Endothelial cell of umbilical vein (primary cell): ENCODE results near the gene KAZALD1. TPM values are rescaled to one million over a fixed set of nuclear protein-coding genes. Genes with fewer than 3 reads are reported as not detected.

Experiments used
- BruUV-seq: library from RNA; stranded (reverse); fragments of 400-500 nt; replicated peaks from 2 replicates; lab custom pipeline; 2021; lab: Mats Ljungman, UMichigan
- CTCF ChIA-PET: fragments of 300-600, 350-600 bp; sonication (Branson Sonifier 250); formaldehyde crosslinking; loops from one replicate; lab custom pipeline; 2021; ENCODE audit warnings: antibody characterized with exemption, inconsistent platforms; lab: Charles Lee
- POLR2A ChIA-PET: fragments of 300-600, 350-600 bp; sonication (Branson Sonifier 250); formaldehyde crosslinking; loops from one replicate; lab custom pipeline; 2021; ENCODE audit warnings: antibody characterized with exemption, inconsistent platforms; lab: Charles Lee
- DNase-seq: peaks from one replicate; pipeline ENCODE4 v3.0.0-alpha.2; 2011; ENCODE audit warnings: low read depth, low spot score
- FAIRE-seq: peaks from 2 replicates; lab custom pipeline; 2011; peaks lifted over from hg19 to GRCh38; lab: Jason Lieb, UNC
- H2AFZ ChIP-seq: 2 replicates; pipeline ENCODE4 v1.6.0; 2012; ENCODE audit warnings: low read depth, low read length, control low read depth, inconsistent platforms
- H3K27ac ChIP-seq: 2 replicates; pipeline ENCODE4 v1.5.1; 2011; ENCODE audit warnings: low read depth, mild to moderate bottlenecking, control low read depth, low read length, moderate library complexity; ENCODE audit not compliant: insufficient read depth
- H3K27me3 ChIP-seq, 2 experiments: 2 replicates each; pipeline versions ENCODE4 v1.6.0 to v1.6.1; 2011; ENCODE audit warnings: low read length in 2 of 2, mixed read lengths in 1 of 2; ENCODE audit not compliant: control insufficient read depth in 2 of 2, insufficient read depth in 2 of 2
- H3K36me3 ChIP-seq, 2 experiments: 2 replicates in 1 of 2; 3 replicates in 1 of 2; pipeline ENCODE4 v1.5.1; 2011; ENCODE audit warnings: low read length in 2 of 2, mild to moderate bottlenecking in 1 of 2, moderate library complexity in 1 of 2; ENCODE audit not compliant: control insufficient read depth in 2 of 2, insufficient read depth in 2 of 2; ENCODE audit errors: extremely low read depth in 1 of 2
- H3K4me1 ChIP-seq: 3 replicates; pipeline ENCODE4 v1.5.1; 2011; ENCODE audit warnings: mild to moderate bottlenecking, low read length; ENCODE audit not compliant: control insufficient read depth, insufficient read depth; ENCODE audit errors: extremely low read depth
- H3K4me2 ChIP-seq: 2 replicates; pipeline ENCODE4 v1.6.1; 2011; ENCODE audit warnings: low read length, control low read depth, mixed read lengths; ENCODE audit not compliant: insufficient read depth
- H3K4me3 ChIP-seq, 3 experiments: fragments of 200-600 bp in 1 of 3; sonication (generic), shearing (Covaris generic) in 1 of 3; replicated peaks in 1 of 3; 2 replicates each; pipeline ENCODE4 v1.5.1; 2011 to 2016; ENCODE audit warnings: control low read depth in 3 of 3, low read length in 3 of 3, mild to moderate bottlenecking in 2 of 3, inconsistent platforms in 1 of 3, low read depth in 1 of 3, moderate library complexity in 1 of 3; ENCODE audit not compliant: insufficient read depth in 1 of 3
- H3K79me2 ChIP-seq: 2 replicates; pipeline ENCODE4 v1.6.0; 2012; ENCODE audit warnings: low read length, inconsistent platforms; ENCODE audit not compliant: control insufficient read depth, insufficient read depth
- H3K9ac ChIP-seq: replicated peaks from 2 replicates; pipeline ENCODE3; 2011; ENCODE audit warnings: low read length, control low read depth; ENCODE audit not compliant: insufficient read depth; ENCODE audit errors: extremely low read depth
- H3K9me1 ChIP-seq: replicated peaks from 3 replicates; pipeline ENCODE4 v1.6.0; 2011; ENCODE audit warnings: mild to moderate bottlenecking, low read length; ENCODE audit not compliant: control insufficient read depth, insufficient read depth; ENCODE audit errors: extremely low read depth
- H3K9me3 ChIP-seq: replicated peaks from 2 replicates; pipeline ENCODE4 v1.5.1; 2012; ENCODE audit warnings: low read length, inconsistent platforms; ENCODE audit not compliant: control insufficient read depth, insufficient read depth
- H4K20me1 ChIP-seq: replicated peaks from 2 replicates; pipeline ENCODE3; 2011; ENCODE audit warnings: mild to moderate bottlenecking, low read length; ENCODE audit not compliant: control insufficient read depth, insufficient read depth; ENCODE audit errors: extremely low read depth
- FOS ChIP-seq: IDR thresholded peaks from 2 replicates; pipeline ENCODE4 v1.6.1; 2011; ENCODE audit warnings: mild to moderate bottlenecking, low read length, moderate library complexity, borderline replicate concordance; ENCODE audit not compliant: insufficient read depth
- GATA2 ChIP-seq: IDR thresholded peaks from 2 replicates; pipeline ENCODE4 v1.7.0; 2011; ENCODE audit warnings: low read depth, mild to moderate bottlenecking, moderate library complexity, mixed read lengths, low read length; ENCODE audit not compliant: insufficient read length, insufficient read depth
- MAX ChIP-seq: IDR thresholded peaks from 2 replicates; pipeline ENCODE4 v1.6.1; 2011; ENCODE audit not compliant: insufficient read depth, insufficient read length
- dilution Hi-C: fragments of 300-500 bp; cut with MboI; formaldehyde crosslinking; loops from one replicate; pipeline ENCODE4 v1.15.0; 2019; ENCODE audit warnings: low sequenced_read_pairs; ENCODE audit not compliant: extremely low pct_ligation_motif_present
- intact Hi-C: fragments of 100-400 bp; cut with micrococcal nuclease; formaldehyde crosslinking; loops from one replicate; pipeline ENCODE4 v1.10.0; 2022
- polyA plus RNA-seq, 4 experiments: library from polyadenylated mRNA; depleted of rRNA in 3 of 4; stranded (reverse) in 3 of 4; unstranded in 1 of 4; fragments of >200 nt; gene quantifications; 2 replicates each; pipeline versions ENCODE4 v1.2.1 to v1.2.3, GENCODE V29; 2011 to 2012; ENCODE audit warnings: missing spikeins in 1 of 4
- total RNA-seq: library from RNA; stranded (reverse); gene quantifications from 2 replicates; pipeline ENCODE4 v1.2.3, GENCODE V29; 2021

KAZALD1 gene
- total and polyA plus RNA-seq, 2 donors (not counting 3 experiments of a cell fraction or from before 2014, with no cell fraction given), result 3.0 to 3.3 TPM

GRCh38 chr10:101097881-101098280 is 36.1 kb downstream of the KAZALD1 start:
- no TSS peak for BruUV-seq
- no peak for DNase-seq
- H3K36me3 ChIP-seq, result no peaks in the 10 kb centered on the region
- intact Hi-C loops (no loop called here), dilution Hi-C loops (no loop called here)
- no peaks in the 10 kb centered on the region for H3K79me2 ChIP-seq
- H3K9me3 ChIP-seq, result no peaks in the 10 kb centered on the region
- H4K20me1 ChIP-seq, result no peaks in the 10 kb centered on the region
- H3K4me3 ChIP-seq, result no peak overlapping the region
- no peaks in the 10 kb centered on the region for H3K4me1 ChIP-seq
- H3K27ac ChIP-seq, result no peak overlapping the region
- no peak for TF ChIP-seq GATA2
- no peak for TF ChIP-seq FOS
- no peaks in the 10 kb centered on the region for H3K9me1 ChIP-seq
- no peak overlapping the region for H3K4me2 ChIP-seq
- peaks cover 3 to 10% of the 10 kb centered on the region in 2 experiments for H3K27me3 ChIP-seq
- H3K9ac ChIP-seq, result no peak overlapping the region
- ChIA-PET CTCF (interaction anchor here (1.1 to 8.9 kb wide), 6 partner anchors 10 to 79 kb away, joined by 3 to 496 read pairs (median 14); no protein-coding TSS in a partner anchor), POLR2A (no interaction called here)
- FAIRE-seq, result no peak
- no peak overlapping the region for H2AFZ ChIP-seq

GRCh38 chr10:101099901-101100300 is 38.1 kb downstream of the KAZALD1 start:
- no peak overlapping the region for H3K4me2 ChIP-seq
- ChIA-PET CTCF (interaction anchor here (1.3 to 8.9 kb wide), 3 partner anchors 41 to 50 kb away, joined by 3 to 496 read pairs (median 23); no protein-coding TSS in a partner anchor), POLR2A (no interaction called here)
- H4K20me1 ChIP-seq, result no peaks in the 10 kb centered on the region
- DNase-seq (no peak), FAIRE-seq (no peak)
- no peaks in the 10 kb centered on the region for H3K9me3 ChIP-seq
- H3K4me3 ChIP-seq, result no peak overlapping the region
- no peaks in the 10 kb centered on the region for H3K79me2 ChIP-seq
- no peak for TF ChIP-seq GATA2
- TF ChIP-seq FOS, result no peak
- TF ChIP-seq MAX, result no peak
- no peaks in the 10 kb centered on the region for H3K36me3 ChIP-seq
- H3K9ac ChIP-seq, result no peak overlapping the region
- no peak overlapping the region for H2AFZ ChIP-seq
- dilution Hi-C loops (no loop called here), intact Hi-C loops (no loop called here)
- no TSS peak for BruUV-seq
- peaks cover 3 to 16% of the 10 kb centered on the region in 2 experiments for H3K27me3 ChIP-seq
- H3K27ac ChIP-seq, result no peak overlapping the region
- no peaks in the 10 kb centered on the region for H3K4me1 ChIP-seq
- H3K9me1 ChIP-seq, result no peaks in the 10 kb centered on the region
